Measurements from ENCODE around the gene NKD1. TPM values are rescaled to one million over a fixed set of nuclear protein-coding genes. Genes with fewer than 3 reads are reported as not detected.

NKD1 gene
- total and polyA plus RNA-seq, 4 donors: 2.3 to 14.1 (median 8.0) TPM

- DNase-seq (no peak), ATAC-seq (ENCODE audit: insufficient read depth, low FRiP score) (no peak)
- TF ChIP-seq, protein P1, sequence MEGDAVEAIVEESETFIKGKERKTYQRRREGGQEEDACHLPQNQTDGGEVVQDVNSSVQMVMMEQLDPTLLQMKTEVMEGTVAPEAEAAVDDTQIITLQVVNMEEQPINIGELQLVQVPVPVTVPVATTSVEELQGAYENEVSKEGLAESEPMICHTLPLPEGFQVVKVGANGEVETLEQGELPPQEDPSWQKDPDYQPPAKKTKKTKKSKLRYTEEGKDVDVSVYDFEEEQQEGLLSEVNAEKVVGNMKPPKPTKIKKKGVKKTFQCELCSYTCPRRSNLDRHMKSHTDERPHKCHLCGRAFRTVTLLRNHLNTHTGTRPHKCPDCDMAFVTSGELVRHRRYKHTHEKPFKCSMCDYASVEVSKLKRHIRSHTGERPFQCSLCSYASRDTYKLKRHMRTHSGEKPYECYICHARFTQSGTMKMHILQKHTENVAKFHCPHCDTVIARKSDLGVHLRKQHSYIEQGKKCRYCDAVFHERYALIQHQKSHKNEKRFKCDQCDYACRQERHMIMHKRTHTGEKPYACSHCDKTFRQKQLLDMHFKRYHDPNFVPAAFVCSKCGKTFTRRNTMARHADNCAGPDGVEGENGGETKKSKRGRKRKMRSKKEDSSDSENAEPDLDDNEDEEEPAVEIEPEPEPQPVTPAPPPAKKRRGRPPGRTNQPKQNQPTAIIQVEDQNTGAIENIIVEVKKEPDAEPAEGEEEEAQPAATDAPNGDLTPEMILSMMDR (IDR thresholded peaks at IDR 0.05; ENCODE audit: control extremely low read depth, extremely low read depth): no peak
- Histone ChIP-seq H3K36me3 (ENCODE audit: control insufficient read depth in 4 of 4, insufficient read depth in 4 of 4, low read length in 4 of 4) (peaks cover 0 to 14% (median 1%) of the 10 kb centered on the region in 4 donors), H3K4me1 (ENCODE audit: control insufficient read depth in 5 of 5, insufficient read depth in 5 of 5, low read length in 5 of 5) (peaks cover 0 to 13% (median 5%) of the 10 kb centered on the region in 5 donors), H3K4me3 (no peak overlapping the region), H3K27ac (ENCODE audit: low read depth in 1 of 2, low read length in 1 of 2) (no peak overlapping the region), H3K27me3 (ENCODE audit: control insufficient read depth in 3 of 3, insufficient read depth in 3 of 3, low read length in 2 of 3) (no peaks in the 10 kb centered on the region), H3K9me3 (ENCODE audit: control insufficient read depth in 4 of 4, insufficient read depth in 3 of 4, low read length in 3 of 4) (peaks cover 2 to 20% (median 10%) of the 10 kb centered on the region in 4 donors), H3K9ac (ENCODE audit: insufficient read depth in 1 of 2, low read length in 2 of 2) (no peak overlapping the region)
- WGBS, 2 donors: 94 to 99% methylated on average over 6 of the region's 6 CpGs
These were observed 122.3 kb downstream of the NKD1 start for GRCh38 chr16:50670476-50670875.

DNA sequence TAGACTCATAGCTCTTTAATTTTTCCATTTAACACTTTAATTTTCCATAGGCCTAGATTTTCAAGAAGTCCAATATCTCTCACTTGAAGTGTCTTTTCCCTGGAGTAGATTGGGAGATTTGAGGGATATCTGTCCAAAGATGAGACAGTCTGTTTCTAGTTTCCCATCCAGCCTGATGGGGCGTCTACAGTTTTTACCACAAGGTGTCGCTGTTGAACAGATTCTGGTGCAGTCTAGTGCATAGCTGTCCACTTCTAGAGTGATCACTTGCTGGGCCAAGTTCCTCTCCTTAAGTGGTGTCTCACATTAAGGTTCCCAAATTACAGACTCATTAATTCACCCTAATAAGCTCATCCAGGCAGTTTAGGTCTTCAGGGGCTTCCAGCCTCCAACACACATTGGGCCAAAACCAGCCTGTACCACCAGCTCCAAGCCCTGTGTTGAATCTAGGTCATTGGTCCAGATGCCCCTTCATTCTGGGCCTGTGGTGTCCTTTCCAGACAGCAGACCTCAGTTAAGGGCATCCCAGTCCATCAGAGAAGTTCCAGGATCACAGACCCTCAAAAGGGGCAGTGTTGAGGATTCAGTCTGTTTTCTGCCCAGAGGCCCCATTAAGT lies 123.6 kb downstream of the NKD1 start:
- WGBS, 2 donors: 62 to 67% methylated on average over 2 of the region's 2 CpGs
- TF ChIP-seq, protein P1 (IDR thresholded peaks at IDR 0.05; ENCODE audit: control extremely low read depth, extremely low read depth): no peak
- peaks cover 0 to 13% (median 5%) of the 10 kb centered on the region in 5 donors for H3K4me1 ChIP-seq (ENCODE audit: control insufficient read depth in 5 of 5, insufficient read depth in 5 of 5, low read length in 5 of 5)
- H3K4me3 ChIP-seq: no peak overlapping the region
- no peaks in the 10 kb centered on the region for H3K27me3 ChIP-seq (ENCODE audit: control insufficient read depth in 3 of 3, insufficient read depth in 3 of 3, low read length in 2 of 3)
- ATAC-seq (ENCODE audit: insufficient read depth, low FRiP score) (no peak), DNase-seq (no peak)
- H3K9me3 ChIP-seq (ENCODE audit: control insufficient read depth in 4 of 4, insufficient read depth in 3 of 4, low read length in 3 of 4): peaks cover 2 to 20% (median 10%) of the 10 kb centered on the region in 4 donors
- H3K36me3 ChIP-seq (ENCODE audit: control insufficient read depth in 4 of 4, insufficient read depth in 4 of 4, low read length in 4 of 4): peaks cover 0 to 14% (median 1%) of the 10 kb centered on the region in 4 donors
- no peak overlapping the region for H3K27ac ChIP-seq (ENCODE audit: low read depth in 1 of 2, low read length in 1 of 2)
- H3K9ac ChIP-seq (ENCODE audit: insufficient read depth in 1 of 2, low read length in 2 of 2): no peak overlapping the region

- Histone ChIP-seq H3K4me3 (no peak overlapping the region), H3K9ac (ENCODE audit: insufficient read depth in 1 of 2, low read length in 2 of 2) (no peak overlapping the region), H3K27ac (ENCODE audit: low read depth in 1 of 2, low read length in 1 of 2) (no peak overlapping the region), H3K4me1 (ENCODE audit: control insufficient read depth in 5 of 5, insufficient read depth in 5 of 5, low read length in 5 of 5) (peaks cover 0 to 3% (median 2%) of the 10 kb centered on the region in 5 donors), H3K36me3 (ENCODE audit: control insufficient read depth in 4 of 4, insufficient read depth in 4 of 4, low read length in 4 of 4) (peaks cover 0 to 14% (median 1%) of the 10 kb centered on the region in 4 donors), H3K9me3 (ENCODE audit: control insufficient read depth in 4 of 4, insufficient read depth in 3 of 4, low read length in 3 of 4) (peaks cover 2 to 20% (median 10%) of the 10 kb centered on the region in 4 donors), H3K27me3 (ENCODE audit: control insufficient read depth in 3 of 3, insufficient read depth in 3 of 3, low read length in 2 of 3) (no peaks in the 10 kb centered on the region)
- ATAC-seq (ENCODE audit: insufficient read depth, low FRiP score): no peak
- DNase-seq: no peak
- 72 to 83% methylated on average over 67 to 70 of the region's 70 CpGs for WGBS, 2 donors
- TF ChIP-seq, protein P1 (IDR thresholded peaks at IDR 0.05; ENCODE audit: control extremely low read depth, extremely low read depth): no peak
These were observed 125.5 kb downstream of the NKD1 start for GRCh38 chr16:50673496-50674275.

Measured in lung (tissue), 12 donors.